Gastrocnemius medialis (tissue), 4 donors: ENCODE data around the gene AGER.

Experiments
- POLR2A ChIP-seq, 2 donors: fragments of 450-650 bp; IDR thresholded peaks; one replicate each; pipeline ENCODE4 v1.6.1; 2017; ENCODE audit warnings: antibody characterized with exemption in 2 of 2, mild to moderate bottlenecking in 2 of 2, moderate library complexity in 2 of 2
- TF ChIP-seq, protein P1 (sequence below), 5 experiments: fragments of 450-650 bp in 3 of 5; fragments of 200-600 bp in 2 of 5; sonication (generic) in 2 of 5; IDR thresholded peaks in 4 of 5; conservative IDR thresholded peaks in 1 of 5; 1 replicate in 4 of 5; 2 replicates in 1 of 5; pipeline ENCODE4 v1.5.1; 2016 to 2019; ENCODE audit warnings: antibody characterized with exemption in 5 of 5, mild to moderate bottlenecking in 3 of 5, moderate library complexity in 3 of 5

DNA sequence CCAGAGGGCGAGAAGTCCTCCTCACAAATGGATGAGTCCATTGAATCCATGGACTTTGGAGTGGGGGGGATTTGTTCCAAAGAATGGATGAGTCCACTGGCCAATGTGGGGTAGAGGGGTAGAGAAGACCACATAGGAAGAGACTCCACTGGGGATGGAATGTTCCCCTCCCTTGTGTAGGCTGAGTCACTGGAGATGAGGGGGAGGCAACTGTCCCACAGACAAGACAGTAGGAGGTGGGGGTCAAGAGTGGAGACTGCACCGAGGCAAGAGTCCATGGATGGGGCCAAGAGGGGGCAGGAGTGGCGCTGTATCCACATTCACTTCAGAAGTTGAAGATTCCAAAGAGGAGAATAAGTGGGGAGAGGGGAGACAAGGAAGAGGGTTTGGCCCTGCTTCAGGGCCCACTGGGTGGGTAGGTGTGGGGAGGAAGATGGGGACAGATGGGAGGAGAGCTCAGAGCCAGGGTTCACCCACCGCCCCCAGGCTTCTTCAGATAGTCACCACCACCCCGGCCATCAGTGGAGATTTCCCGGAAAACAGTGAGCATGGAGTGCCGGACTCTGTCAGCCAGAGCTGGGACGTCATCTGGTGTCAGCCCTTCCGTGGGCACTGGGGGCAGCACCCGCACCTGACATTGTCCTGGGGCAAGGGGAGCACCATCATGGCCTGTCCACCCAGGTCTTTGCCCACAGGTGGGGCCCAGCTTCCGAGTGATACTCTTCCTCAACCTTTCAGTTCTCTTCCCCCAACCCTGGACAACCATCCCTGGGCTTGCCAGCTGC is 15.1 kb downstream of the AGER start:
- TF ChIP-seq, protein P1, sequence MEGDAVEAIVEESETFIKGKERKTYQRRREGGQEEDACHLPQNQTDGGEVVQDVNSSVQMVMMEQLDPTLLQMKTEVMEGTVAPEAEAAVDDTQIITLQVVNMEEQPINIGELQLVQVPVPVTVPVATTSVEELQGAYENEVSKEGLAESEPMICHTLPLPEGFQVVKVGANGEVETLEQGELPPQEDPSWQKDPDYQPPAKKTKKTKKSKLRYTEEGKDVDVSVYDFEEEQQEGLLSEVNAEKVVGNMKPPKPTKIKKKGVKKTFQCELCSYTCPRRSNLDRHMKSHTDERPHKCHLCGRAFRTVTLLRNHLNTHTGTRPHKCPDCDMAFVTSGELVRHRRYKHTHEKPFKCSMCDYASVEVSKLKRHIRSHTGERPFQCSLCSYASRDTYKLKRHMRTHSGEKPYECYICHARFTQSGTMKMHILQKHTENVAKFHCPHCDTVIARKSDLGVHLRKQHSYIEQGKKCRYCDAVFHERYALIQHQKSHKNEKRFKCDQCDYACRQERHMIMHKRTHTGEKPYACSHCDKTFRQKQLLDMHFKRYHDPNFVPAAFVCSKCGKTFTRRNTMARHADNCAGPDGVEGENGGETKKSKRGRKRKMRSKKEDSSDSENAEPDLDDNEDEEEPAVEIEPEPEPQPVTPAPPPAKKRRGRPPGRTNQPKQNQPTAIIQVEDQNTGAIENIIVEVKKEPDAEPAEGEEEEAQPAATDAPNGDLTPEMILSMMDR (IDR thresholded peaks at IDR 0.05 in 4 of 5, conservative IDR thresholded peaks at IDR 0.05 in 1 of 5) = no peak
- TF ChIP-seq POLR2A (IDR thresholded peaks at IDR 0.05) = no peak
